PC-3 (cell line): ENCODE data around the gene ESR1. TPM values are rescaled to one million over a fixed set of nuclear protein-coding genes. Genes with fewer than 3 reads are reported as not detected.

Experiments used
- ATAC-seq: fragments of 200-7000 bp; cut with Tn5 transposase; 2 replicates; pipeline ENCODE4 v1.9.1; 2020; ENCODE audit warnings: mild to moderate bottlenecking, moderate library complexity
- BruUV-seq: library from RNA; stranded (reverse); fragments of 400-500 nt; replicated peaks from 2 replicates; lab custom pipeline; 2021; lab: Mats Ljungman, UMichigan
- CTCF ChIA-PET: fragments of 300-600 bp; sonication (Branson Sonifier 250); formaldehyde crosslinking; loops from one replicate; lab custom pipeline; 2022; ENCODE audit warnings: antibody characterized with exemption; lab: Charles Lee
- POLR2A ChIA-PET: fragments of 300-600 bp; sonication (Branson Sonifier 250); formaldehyde crosslinking; loops from one replicate; lab custom pipeline; 2022; ENCODE audit warnings: antibody characterized with exemption; ENCODE audit not compliant: unreplicated experiment; lab: Charles Lee
- DNase-seq: peaks from one replicate; pipeline ENCODE4 v3.0.0-alpha.2; 2015
- H2AFZ ChIP-seq: fragments of 300-600 bp; sonication (generic); 2 replicates; pipeline ENCODE4 v1.6.0; 2016; ENCODE audit warnings: antibody characterized with exemption, low read length
- H3F3A ChIP-seq: fragments of 300-600 bp; sonication (generic); one replicate; pipeline ENCODE4 v1.6.0; 2017; ENCODE audit warnings: antibody characterized with exemption, low read length, control low read depth, mild to moderate bottlenecking; ENCODE audit not compliant: unreplicated experiment
- H3K27ac ChIP-seq: fragments of 300-600 bp; sonication (generic); 2 replicates; pipeline ENCODE4 v1.5.1; 2016; ENCODE audit warnings: mild to moderate bottlenecking, low read length
- H3K27me3 ChIP-seq: fragments of 300-600 bp; sonication (generic); 2 replicates; pipeline ENCODE4 v1.6.1; 2016; ENCODE audit warnings: low read length, mixed read lengths
- H3K36me3 ChIP-seq: fragments of 300-600 bp; sonication (generic); 2 replicates; pipeline ENCODE4 v1.6.1; 2016; ENCODE audit warnings: low read depth, mixed run types, low read length, mixed read lengths
- H3K4me1 ChIP-seq: fragments of 300-600 bp; sonication (generic); 2 replicates; pipeline ENCODE4 v1.5.1; 2016; ENCODE audit warnings: low read length; ENCODE audit not compliant: insufficient read depth
- H3K4me2 ChIP-seq: fragments of 300-600 bp; sonication (generic); 2 replicates; pipeline ENCODE4 v1.6.0; 2016; ENCODE audit warnings: low read length
- H3K4me3 ChIP-seq: fragments of 300-600 bp; sonication (generic); 2 replicates; pipeline ENCODE4 v1.5.1; 2016; ENCODE audit warnings: mild to moderate bottlenecking, low read length, mixed read lengths
- H3K79me2 ChIP-seq: fragments of 300-600 bp; sonication (generic); 2 replicates; pipeline ENCODE4 v1.6.1; 2017; ENCODE audit warnings: low read length, mixed read lengths
- H3K9ac ChIP-seq: fragments of 300-600 bp; sonication (generic); 2 replicates; pipeline ENCODE4 v1.6.0; 2016; ENCODE audit warnings: mild to moderate bottlenecking, low read length
- H3K9me2 ChIP-seq: fragments of 300-600 bp; sonication (generic); replicated peaks from 2 replicates; pipeline ENCODE4 v1.6.1; 2016; ENCODE audit warnings: mixed run types, low read length, mixed read lengths
- H3K9me3 ChIP-seq: fragments of 300-600 bp; sonication (generic); 2 replicates; pipeline ENCODE4 v1.6.1; 2016; ENCODE audit warnings: low read length, mixed read lengths
- H4K20me1 ChIP-seq: fragments of 300-600 bp; sonication (generic); 2 replicates; pipeline ENCODE4 v1.6.1; 2016; ENCODE audit warnings: low read length, mixed read lengths
- EZH2 ChIP-seq: fragments of 300-600 bp; sonication (generic); IDR thresholded peaks from one replicate; pipeline ENCODE4 v1.6.1; 2017; ENCODE audit warnings: antibody characterized with exemption, mild to moderate bottlenecking, low read length; ENCODE audit not compliant: unreplicated experiment
- EZH2phosphoT487 ChIP-seq: fragments of 300-600 bp; sonication (generic); IDR thresholded peaks from 2 replicates; pipeline ENCODE4 v1.6.1; 2018; ENCODE audit warnings: mild to moderate bottlenecking, antibody characterized with exemption, low read length, borderline replicate concordance
- intact Hi-C: fragments of 100-400 bp; cut with micrococcal nuclease; formaldehyde crosslinking; loops from 2 replicates; pipeline ENCODE4 v1.9.0; 2023
- total RNA-seq: library from RNA; depleted of rRNA; stranded (reverse); fragments of >200 nt; gene quantifications from 2 replicates; pipeline ENCODE4 v1.2.3, GENCODE V29; 2014
- TF ChIP-seq, protein P1 (sequence below): fragments of 300-600 bp; sonication (generic); conservative IDR thresholded peaks from 2 replicates; pipeline ENCODE4 v1.5.1; 2017; ENCODE audit warnings: antibody characterized with exemption, low read depth, mild to moderate bottlenecking, low read length

Gene ESR1
- total RNA-seq, 1 experiment from 2014 or later = 5.9 TPM

DNA sequence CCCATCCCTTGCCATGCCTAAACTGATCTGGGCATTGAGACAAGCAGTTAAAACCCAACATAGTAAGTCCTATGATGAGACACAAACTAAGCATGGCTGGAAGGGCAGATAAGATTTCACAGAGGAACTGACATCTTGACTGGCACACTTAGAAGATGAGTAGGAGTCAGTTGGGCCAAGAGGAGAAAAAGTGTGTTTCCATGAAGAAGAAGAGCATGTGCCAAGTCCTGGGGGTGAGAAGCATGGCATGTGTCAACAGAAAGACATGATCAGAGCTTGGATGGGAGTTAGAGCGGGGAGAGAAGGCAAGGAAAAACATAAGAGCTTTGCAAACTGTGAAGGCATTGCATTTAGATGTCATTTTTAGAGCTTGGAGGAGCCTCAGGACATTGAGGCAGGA, 68.0 kb downstream of the ESR1 start:
- CTCF ChIA-PET = no interaction called here
- Histone ChIP-seq H3K4me1 (no peaks in the 10 kb centered on the region), H3K27ac (no peak overlapping the region), H3K9me2 (no peaks in the 10 kb centered on the region), H3K27me3 (no peaks in the 10 kb centered on the region), H3K36me3 (no peaks in the 10 kb centered on the region), H3F3A (no peaks in the 10 kb centered on the region), H3K79me2 (no peaks in the 10 kb centered on the region), H3K9me3 (no peaks in the 10 kb centered on the region), H3K4me2 (no peak overlapping the region), H2AFZ (no peak overlapping the region), H4K20me1 (no peaks in the 10 kb centered on the region), H3K4me3 (no peak overlapping the region), H3K9ac (no peak overlapping the region)
- POLR2A ChIA-PET = no interaction called here
- TF ChIP-seq, protein P1, sequence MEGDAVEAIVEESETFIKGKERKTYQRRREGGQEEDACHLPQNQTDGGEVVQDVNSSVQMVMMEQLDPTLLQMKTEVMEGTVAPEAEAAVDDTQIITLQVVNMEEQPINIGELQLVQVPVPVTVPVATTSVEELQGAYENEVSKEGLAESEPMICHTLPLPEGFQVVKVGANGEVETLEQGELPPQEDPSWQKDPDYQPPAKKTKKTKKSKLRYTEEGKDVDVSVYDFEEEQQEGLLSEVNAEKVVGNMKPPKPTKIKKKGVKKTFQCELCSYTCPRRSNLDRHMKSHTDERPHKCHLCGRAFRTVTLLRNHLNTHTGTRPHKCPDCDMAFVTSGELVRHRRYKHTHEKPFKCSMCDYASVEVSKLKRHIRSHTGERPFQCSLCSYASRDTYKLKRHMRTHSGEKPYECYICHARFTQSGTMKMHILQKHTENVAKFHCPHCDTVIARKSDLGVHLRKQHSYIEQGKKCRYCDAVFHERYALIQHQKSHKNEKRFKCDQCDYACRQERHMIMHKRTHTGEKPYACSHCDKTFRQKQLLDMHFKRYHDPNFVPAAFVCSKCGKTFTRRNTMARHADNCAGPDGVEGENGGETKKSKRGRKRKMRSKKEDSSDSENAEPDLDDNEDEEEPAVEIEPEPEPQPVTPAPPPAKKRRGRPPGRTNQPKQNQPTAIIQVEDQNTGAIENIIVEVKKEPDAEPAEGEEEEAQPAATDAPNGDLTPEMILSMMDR = no peak
- TF ChIP-seq EZH2 = no peak
- no peak for TF ChIP-seq EZH2phosphoT487
- DNase-seq (no peak), ATAC-seq (no peak)
- no TSS peak for BruUV-seq
- intact Hi-C loops = no loop called here

DNA sequence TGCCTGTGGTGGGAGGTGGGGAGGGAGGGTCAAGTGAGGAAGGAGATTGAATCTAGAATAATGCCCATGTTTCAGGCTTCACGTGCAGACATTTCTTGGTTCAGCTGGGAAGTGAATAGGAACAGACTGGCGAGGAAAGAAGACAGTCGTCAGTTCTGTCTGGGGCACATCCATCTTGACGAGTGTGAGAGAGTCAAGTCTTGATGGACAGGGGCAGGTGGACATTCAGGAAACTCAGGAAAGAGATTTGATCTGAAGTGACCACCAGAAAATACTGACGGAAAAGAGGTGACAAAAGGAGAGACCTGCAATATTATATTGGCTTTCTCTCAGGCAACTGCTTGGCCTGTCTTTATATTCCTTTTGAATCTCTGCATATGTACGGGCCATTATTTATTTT, 68.6 kb downstream of the ESR1 start:
- Histone ChIP-seq H3K9me2 (no peaks in the 10 kb centered on the region), H3K27me3 (no peaks in the 10 kb centered on the region), H3K9me3 (no peaks in the 10 kb centered on the region), H3K79me2 (no peaks in the 10 kb centered on the region), H3K9ac (no peak overlapping the region), H3F3A (no peaks in the 10 kb centered on the region), H3K27ac (no peak overlapping the region), H3K36me3 (no peaks in the 10 kb centered on the region), H2AFZ (peak overlapping the region; percentile 18; the same call in 1 of the 2 replicates), H4K20me1 (no peaks in the 10 kb centered on the region), H3K4me3 (no peak overlapping the region), H3K4me2 (no peak overlapping the region), H3K4me1 (no peaks in the 10 kb centered on the region)
- ChIA-PET CTCF (no interaction called here), POLR2A (no interaction called here)
- DNase-seq (no peak), ATAC-seq (no peak)
- TF ChIP-seq EZH2 (no peak), EZH2phosphoT487 (no peak)
- TF ChIP-seq, protein P1 = no peak
- intact Hi-C loops = no loop called here
- no TSS peak for BruUV-seq

GRCh38 chr6:151877458-151877857, 70.0 kb downstream of the ESR1 start:
- Histone ChIP-seq H3K4me1 (no peaks in the 10 kb centered on the region), H3K79me2 (no peaks in the 10 kb centered on the region), H3K4me2 (no peak overlapping the region), H3K9ac (no peak overlapping the region), H2AFZ (no peak overlapping the region), H3K27ac (no peak overlapping the region), H4K20me1 (no peaks in the 10 kb centered on the region), H3K27me3 (no peaks in the 10 kb centered on the region), H3K4me3 (no peak overlapping the region), H3K36me3 (no peaks in the 10 kb centered on the region), H3F3A (no peaks in the 10 kb centered on the region), H3K9me3 (no peaks in the 10 kb centered on the region), H3K9me2 (no peaks in the 10 kb centered on the region)
- DNase-seq = no peak
- no TSS peak for BruUV-seq
- no peak for TF ChIP-seq EZH2phosphoT487
- no peak for TF ChIP-seq EZH2
- TF ChIP-seq, protein P1 = no peak
- intact Hi-C loops = no loop called here
- no peak for ATAC-seq
- ChIA-PET CTCF (no interaction called here), POLR2A (no interaction called here)
